GM10248 (cell line): ENCODE measurements around the gene MUC6.

Experiments used
- CTCF ChIA-PET: fragments of 300-600 bp; sonication (Branson Sonifier 250); formaldehyde crosslinking; extraction: SDS; loops from one replicate; lab custom pipeline; 2021; ENCODE audit warnings: antibody characterized with exemption; lab: Yijun Ruan, JAX
- POLR2A ChIA-PET: fragments of 350-650 bp; sonication (Branson Sonifier 250); formaldehyde crosslinking; extraction: SDS; loops from one replicate; lab custom pipeline; 2020; ENCODE audit warnings: antibody characterized with exemption; lab: Yijun Ruan, JAX
- DNase-seq: peaks from one replicate; pipeline ENCODE4 v3.0.0; 2012; ENCODE audit errors: extremely low spot score
- CTCF ChIP-seq: IDR thresholded peaks from 2 replicates; pipeline ENCODE4 v1.5.1; 2012; ENCODE audit warnings: mild to moderate bottlenecking, low read depth; ENCODE audit errors: extremely low read depth, missing control alignments, control extremely low read depth

Gene MUC6

GRCh38 chr11:1076061-1076665 lies 39.6 kb upstream of the MUC6 start:
- no peak for DNase-seq
- ChIA-PET POLR2A (no interaction called here), CTCF (interaction anchor here (1.4 kb wide), 1 partner anchor 25 kb away, joined by 3 read pairs; no protein-coding TSS in a partner anchor)
- no peak for TF ChIP-seq CTCF

- no peak for TF ChIP-seq CTCF
- POLR2A ChIA-PET, result no interaction called here
- CTCF ChIA-PET, result interaction anchor here (1.4 kb wide), 1 partner anchor 24 kb away, joined by 3 read pairs; no protein-coding TSS in a partner anchor
- DNase-seq, result no peak
These were observed 38.9 kb upstream of the MUC6 start for GRCh38 chr11:1075341-1075911.

GRCh38 chr11:1074244-1075221 lies 38.0 kb upstream of the MUC6 start, which contains the start of gene MUC2:
TSS of gene MUC2 (plus strand) at chr11:1074874.
- ChIA-PET POLR2A (no interaction called here), CTCF (interaction anchor here (1.4 kb wide), 1 partner anchor 23 kb away, joined by 3 read pairs; no protein-coding TSS in a partner anchor)
- no peak for DNase-seq
- no peak for TF ChIP-seq CTCF

- no peak for DNase-seq
- CTCF ChIA-PET, result no interaction called here
- POLR2A ChIA-PET, result no interaction called here
- TF ChIP-seq CTCF, result no peak
These were observed 37.3 kb upstream of the MUC6 start for GRCh38 chr11:1073851-1074243.

- POLR2A ChIA-PET, result no interaction called here
- no peak for TF ChIP-seq CTCF
- DNase-seq, result no peak
- CTCF ChIA-PET, result no interaction called here
These were observed 36.8 kb upstream of the MUC6 start for GRCh38 chr11:1073261-1073724.

- POLR2A ChIA-PET, result no interaction called here
- TF ChIP-seq CTCF, result no peak
- DNase-seq, result no peak
- CTCF ChIA-PET, result no interaction called here
These were observed 36.3 kb upstream of the MUC6 start for GRCh38 chr11:1072821-1073231.
